Breast epithelium (tissue), 3 donors: ENCODE data around the gene ARHGEF10L.

Experiments
- POLR2A ChIP-seq: fragments of 450-650 bp; IDR thresholded peaks from one replicate; pipeline ENCODE4 v1.6.1; 2016; ENCODE audit warnings: antibody characterized with exemption, mild to moderate bottlenecking, moderate library complexity
- POLR2AphosphoS5 ChIP-seq, 3 donors: sonication (generic); formaldehyde crosslinking; IDR thresholded peaks; one replicate each; pipeline ENCODE4 v1.6.1; 2017; ENCODE audit warnings: antibody characterized with exemption in 3 of 3
- TF ChIP-seq, protein P1 (sequence below), 3 donors: fragments of 450-650 bp; IDR thresholded peaks; one replicate each; pipeline ENCODE4 v1.5.1; 2016 to 2017; ENCODE audit warnings: antibody characterized with exemption in 3 of 3, mild to moderate bottlenecking in 3 of 3, moderate library complexity in 3 of 3

DNA sequence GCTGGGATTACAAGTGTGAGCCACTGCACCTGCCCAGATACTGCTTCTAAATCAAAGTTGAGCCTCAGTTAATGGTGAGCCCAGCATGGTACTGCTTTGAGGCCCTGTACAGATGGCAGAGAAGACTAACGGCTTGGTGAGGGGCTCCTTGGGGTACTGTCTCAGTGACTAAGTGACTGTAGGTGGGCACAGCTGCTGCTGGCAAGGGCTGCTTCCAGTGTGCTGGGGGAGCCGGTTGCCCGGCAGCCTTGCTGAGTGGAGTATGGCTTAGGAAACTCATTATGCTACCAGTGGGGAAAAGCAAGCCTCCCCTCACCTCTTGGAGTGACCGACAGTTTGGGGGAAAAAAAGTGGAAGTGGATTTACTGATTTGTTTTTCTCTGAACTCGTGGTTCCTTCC lies 23.6 kb upstream of the ARHGEF10L start:
- TF ChIP-seq, protein P1, sequence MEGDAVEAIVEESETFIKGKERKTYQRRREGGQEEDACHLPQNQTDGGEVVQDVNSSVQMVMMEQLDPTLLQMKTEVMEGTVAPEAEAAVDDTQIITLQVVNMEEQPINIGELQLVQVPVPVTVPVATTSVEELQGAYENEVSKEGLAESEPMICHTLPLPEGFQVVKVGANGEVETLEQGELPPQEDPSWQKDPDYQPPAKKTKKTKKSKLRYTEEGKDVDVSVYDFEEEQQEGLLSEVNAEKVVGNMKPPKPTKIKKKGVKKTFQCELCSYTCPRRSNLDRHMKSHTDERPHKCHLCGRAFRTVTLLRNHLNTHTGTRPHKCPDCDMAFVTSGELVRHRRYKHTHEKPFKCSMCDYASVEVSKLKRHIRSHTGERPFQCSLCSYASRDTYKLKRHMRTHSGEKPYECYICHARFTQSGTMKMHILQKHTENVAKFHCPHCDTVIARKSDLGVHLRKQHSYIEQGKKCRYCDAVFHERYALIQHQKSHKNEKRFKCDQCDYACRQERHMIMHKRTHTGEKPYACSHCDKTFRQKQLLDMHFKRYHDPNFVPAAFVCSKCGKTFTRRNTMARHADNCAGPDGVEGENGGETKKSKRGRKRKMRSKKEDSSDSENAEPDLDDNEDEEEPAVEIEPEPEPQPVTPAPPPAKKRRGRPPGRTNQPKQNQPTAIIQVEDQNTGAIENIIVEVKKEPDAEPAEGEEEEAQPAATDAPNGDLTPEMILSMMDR (IDR thresholded peaks at IDR 0.05), result no peak
- no peak for TF ChIP-seq POLR2AphosphoS5 (IDR thresholded peaks at IDR 0.05)
- no peak for TF ChIP-seq POLR2A
